GM12878 (cell line): ENCODE data around the gene RPL5. TPM values are rescaled to one million over a fixed set of nuclear protein-coding genes. Genes with fewer than 3 reads are reported as not detected.

Experiments used
- ATAC-seq: fragments of 200-7000 bp; cut with Tn5 transposase; 3 replicates; pipeline ENCODE4 v1.9.1; 2020; ENCODE audit warnings: mild to moderate bottlenecking, moderate library complexity
- BruUV-seq: library from RNA; stranded (reverse); fragments of 400-500 nt; replicated peaks from 2 replicates; lab custom pipeline; 2021; lab: Mats Ljungman, UMichigan
- CTCF ChIA-PET: fragments of 300-600 bp; sonication (Branson Sonifier 250); formaldehyde crosslinking; extraction: SDS; loops from one replicate; lab custom pipeline; 2021; ENCODE audit warnings: inconsistent platforms; lab: Yijun Ruan, JAX
- POLR2A ChIA-PET: fragments of 350-600 bp; formaldehyde crosslinking; extraction: SDS; loops from one replicate; lab custom pipeline; 2021; ENCODE audit warnings: inconsistent platforms; lab: Charles Lee
- RAD21 ChIA-PET: fragments of 300-600 bp; sonication (Branson Sonifier 250); formaldehyde crosslinking; loops from one replicate; lab custom pipeline; 2023; ENCODE audit warnings: antibody characterized with exemption; ENCODE audit not compliant: unreplicated experiment; lab: Charles Lee
- SMC1A ChIA-PET: fragments of 300-600 bp; sonication (Branson Sonifier 250); formaldehyde crosslinking; loops from one replicate; lab custom pipeline; 2023; ENCODE audit not compliant: unreplicated experiment, uncharacterized antibody; lab: Charles Lee
- DNase-seq: peaks from one replicate; pipeline ENCODE4 v3.0.0-alpha.2; 2011; ENCODE audit warnings: low read depth, low spot score
- FAIRE-seq: peaks from 3 replicates; lab custom pipeline; 2011; peaks lifted over from hg19 to GRCh38; lab: Jason Lieb, UNC
- H2AFZ ChIP-seq: 2 replicates; pipeline ENCODE4 v1.6.0; 2011; ENCODE audit warnings: low read depth, low read length, control low read depth; ENCODE audit not compliant: control insufficient read depth
- H3K27ac ChIP-seq: 2 replicates; pipeline ENCODE4 v1.5.1; 2011; ENCODE audit warnings: control low read depth; ENCODE audit not compliant: control insufficient read depth, insufficient read depth
- H3K27me3 ChIP-seq, 2 experiments: replicated peaks in 1 of 2; 2 replicates each; pipeline versions ENCODE4 v1.6.0 to v1.6.1; 2011; ENCODE audit warnings: low read length in 1 of 2; ENCODE audit not compliant: control insufficient read depth in 2 of 2, insufficient read depth in 2 of 2
- H3K36me3 ChIP-seq, 2 experiments: 2 replicates each; pipeline ENCODE4 v1.5.1; 2011; ENCODE audit warnings: low read length in 1 of 2; ENCODE audit not compliant: control insufficient read depth in 2 of 2, insufficient read depth in 2 of 2
- H3K4me1 ChIP-seq: 2 replicates; pipeline ENCODE4 v1.6.1; 2011; ENCODE audit warnings: mild to moderate bottlenecking, low read length, moderate library complexity, mixed read lengths; ENCODE audit not compliant: control insufficient read depth, insufficient read depth
- H3K4me2 ChIP-seq: 2 replicates; pipeline ENCODE4 v1.6.0; 2011; ENCODE audit warnings: control low read depth; ENCODE audit not compliant: control insufficient read depth, insufficient read depth
- H3K4me3 ChIP-seq: fragments of 200-600 bp; sonication (generic); 2 replicates; pipeline ENCODE4 v1.5.1; 2016
- H3K79me2 ChIP-seq: 2 replicates; pipeline ENCODE4 v1.6.0; 2011; ENCODE audit warnings: low read length; ENCODE audit not compliant: control insufficient read depth, insufficient read depth
- H3K9ac ChIP-seq: 2 replicates; pipeline ENCODE4 v1.8.0; 2011; ENCODE audit warnings: low read length, control low read depth, mixed read lengths; ENCODE audit not compliant: control insufficient read depth, insufficient read depth
- H3K9me3 ChIP-seq: replicated peaks from 3 replicates; pipeline ENCODE4 v1.5.1; 2011; ENCODE audit warnings: mild to moderate bottlenecking, low read length; ENCODE audit not compliant: control insufficient read depth, insufficient read depth
- H4K20me1 ChIP-seq: 2 replicates; pipeline ENCODE4 v1.6.0; 2011; ENCODE audit not compliant: control insufficient read depth, insufficient read depth
- BCL11A ChIP-seq: IDR thresholded peaks from 2 replicates; pipeline ENCODE4 v1.6.1; 2011; ENCODE audit warnings: low read depth, low read length
- BMI1 ChIP-seq: fragments of 450-650 bp; IDR thresholded peaks from 2 replicates; pipeline ENCODE4 v1.6.1; 2016; ENCODE audit warnings: mild to moderate bottlenecking, moderate library complexity, borderline replicate concordance
- CEBPB ChIP-seq, 2 experiments: fragments of 150-350 bp in 1 of 2; IDR thresholded peaks; 2 replicates each; pipeline ENCODE4 v1.6.1; 2012 to 2014; ENCODE audit warnings: low read depth in 2 of 2, low read length in 2 of 2, borderline replicate concordance in 1 of 2, inconsistent platforms in 1 of 2
- CHD2 ChIP-seq: IDR thresholded peaks from 2 replicates; pipeline ENCODE4 v1.6.1; 2011; ENCODE audit warnings: low read depth, low read length, improper control_type of control experiment, borderline replicate concordance
- EED ChIP-seq: sonication (generic); IDR thresholded peaks from 2 replicates; pipeline ENCODE4 v1.6.1; 2016; ENCODE audit warnings: antibody characterized with exemption, low read depth
- MEF2A ChIP-seq: IDR thresholded peaks from 2 replicates; pipeline ENCODE4 v1.6.1; 2011; ENCODE audit warnings: low read depth, mild to moderate bottlenecking, low read length, moderate library complexity; ENCODE audit not compliant: insufficient read depth
- NFIC ChIP-seq: IDR thresholded peaks from 2 replicates; pipeline ENCODE4 v1.6.1; 2012; ENCODE audit warnings: low read depth, mild to moderate bottlenecking, inconsistent platforms, low read length, moderate library complexity
- PAX8 ChIP-seq: fragments of 450-650 bp; IDR thresholded peaks from 2 replicates; pipeline ENCODE4 v1.6.1; 2017; ENCODE audit warnings: mild to moderate bottlenecking, moderate library complexity
- POLR2A ChIP-seq: IDR thresholded peaks from 2 replicates; pipeline ENCODE4 v1.6.1; 2011; ENCODE audit warnings: low read depth, mild to moderate bottlenecking, low read length
- POLR2AphosphoS2 ChIP-seq: IDR thresholded peaks from 2 replicates; pipeline ENCODE4 v1.6.1; 2011; ENCODE audit warnings: low read depth, mild to moderate bottlenecking, low read length, improper control_type of control experiment, moderate library complexity
- RCOR1 ChIP-seq: conservative IDR thresholded peaks from 2 replicates; pipeline ENCODE4 v1.6.1; 2012; ENCODE audit warnings: low read depth, low read length, improper control_type of control experiment
- RELA ChIP-seq: fragments of 450-650 bp; IDR thresholded peaks from 2 replicates; pipeline ENCODE4 v1.8.0; 2014; ENCODE audit warnings: borderline replicate concordance; ENCODE audit not compliant: partially characterized antibody
- SMAD1 ChIP-seq: fragments of 450-650 bp; IDR thresholded peaks from 2 replicates; pipeline ENCODE4 v1.6.1; 2018; ENCODE audit warnings: mild to moderate bottlenecking, low read depth; ENCODE audit not compliant: partially characterized antibody
- SMARCA5 ChIP-seq: fragments of 450-650 bp; IDR thresholded peaks from 2 replicates; pipeline ENCODE4 v1.6.1; 2017; ENCODE audit warnings: mild to moderate bottlenecking
- SUZ12 ChIP-seq: fragments of 200-600 bp; sonication (generic); IDR thresholded peaks from one replicate; pipeline ENCODE4 v1.6.1; 2018; ENCODE audit warnings: antibody characterized with exemption, mild to moderate bottlenecking; ENCODE audit not compliant: unreplicated experiment
- TAF1 ChIP-seq: IDR thresholded peaks from 2 replicates; pipeline ENCODE4 v1.6.1; 2011; ENCODE audit warnings: mild to moderate bottlenecking, low read depth, low read length, borderline replicate concordance
- TARDBP ChIP-seq: IDR thresholded peaks from 2 replicates; pipeline ENCODE4 v1.6.1; 2016; ENCODE audit warnings: borderline replicate concordance
- ZNF217 ChIP-seq: fragments of 450-650 bp; IDR thresholded peaks from 2 replicates; pipeline ENCODE4 v1.6.1; 2017; ENCODE audit warnings: antibody characterized with exemption, mild to moderate bottlenecking
- WGBS: methylation state at CpG from one replicate; pipeline ENCODE4 v1.1.6; 2016; ENCODE audit warnings: low lambda C conversion rate; ENCODE audit not compliant: insufficient replicate concordance, insufficient coverage; ENCODE audit errors: missing lambda C conversion rate; 5-methylcytosine and 5-hydroxymethylcytosine counted together
- in situ Hi-C: fragments of 300-500 bp; cut with MboI; formaldehyde crosslinking; loops from 9 replicates; pipeline ENCODE4 v1.14.3; 2018; ENCODE audit warnings: mixed read lengths
- intact Hi-C: fragments of 100-400 bp; cut with micrococcal nuclease; formaldehyde crosslinking; loops from one replicate; pipeline ENCODE4 v1.14.2; 2022; ENCODE audit not compliant: unreplicated experiment
- polyA plus RNA-seq, 11 experiments: library from polyadenylated mRNA; depleted of rRNA in 4 of 11; unstranded in 6 of 11; stranded (reverse) in 5 of 11; fragments of >200 nt; fragmentation: Nextera tagmentation in 4 of 11; fragmentation: Illumina TruSeq in 1 of 11; extraction: Ambion mirVana in 4 of 11; extraction: Trizol in 1 of 11; gene quantifications; 1 replicate in 1 of 11; 2 replicates in 10 of 11; pipeline versions ENCODE4 v1.2.1 to v1.2.3, GENCODE V29; 2011 to 2016; ENCODE audit warnings: inconsistent platforms in 2 of 11, missing spikeins in 2 of 11, low read depth in 1 of 11
- total RNA-seq, 4 experiments: library from RNA; depleted of rRNA in 3 of 4; stranded (reverse); fragments of >200 nt in 3 of 4; fragmentation: Illumina TruSeq in 1 of 4; extraction: Trizol in 1 of 4; gene quantifications; 2 replicates each; pipeline versions ENCODE4 v1.2.1 to v1.2.3, GENCODE V29; 2013 to 2021
- TF ChIP-seq, protein P1 (sequence below): fragments of 450-650 bp; IDR thresholded peaks from 2 replicates; pipeline ENCODE4 v1.6.1; 2017; ENCODE audit warnings: borderline replicate concordance

The RPL5 gene
- total and polyA plus RNA-seq, 10 of the 15 experiments (the other 5 are each of a cell fraction or from before 2014, with no cell fraction given), result 1,685 to 6,047 (median 2,601) TPM

DNA sequence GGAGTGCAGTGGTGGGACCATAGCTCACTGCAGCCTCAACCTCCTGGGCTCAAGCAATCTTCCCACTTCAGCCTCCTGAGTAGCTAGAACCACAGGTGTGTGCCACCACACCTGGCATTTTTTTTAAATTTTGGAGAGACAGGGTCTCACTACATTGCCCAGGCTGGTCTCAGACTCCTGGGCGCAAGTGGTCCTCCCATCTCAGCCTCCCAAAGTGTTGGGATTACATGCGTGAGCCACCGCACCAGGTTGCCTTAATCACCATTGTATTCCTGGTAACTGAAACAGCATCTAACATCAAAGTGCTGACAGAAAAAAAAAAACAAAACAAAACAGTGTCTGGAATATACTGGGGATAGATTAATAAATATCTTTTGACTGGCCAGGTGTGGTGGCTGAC, 18.2 kb downstream of the RPL5 start:
- Histone ChIP-seq H3K27ac (no peak overlapping the region), H3K79me2 (no peaks in the 10 kb centered on the region), H3K9me3 (no peaks in the 10 kb centered on the region), H3K27me3 (no peaks in the 10 kb centered on the region), H3K9ac (no peak overlapping the region), H4K20me1 (no peaks in the 10 kb centered on the region), H3K36me3 (peaks cover 0 to 5% of the 10 kb centered on the region in 2 experiments; a peak in 3 of 4 replicates), H2AFZ (no peak overlapping the region), H3K4me1 (peaks cover 6% of the 10 kb centered on the region), H3K4me2 (no peak overlapping the region), H3K4me3 (no peak overlapping the region)
- intact Hi-C loops, result no loop called here
- DNase-seq, result no peak
- POLR2A ChIA-PET, result interaction anchor here (0.7 kb wide), 1 partner anchor 10 kb away, joined by 3 read pairs; no protein-coding TSS in a partner anchor
- RAD21 ChIA-PET, result no interaction called here
- SMC1A ChIA-PET, result interaction anchor here (1.0 to 3.9 kb wide), 3 partner anchors 9 to 144 kb away, joined by 3 to 14 read pairs (median 5); no protein-coding TSS in a partner anchor
- TF ChIP-seq NFIC (no peak), TAF1 (no peak)
- no peak for ATAC-seq
- no peak for FAIRE-seq
- 100% methylated on average over 3 of the region's 3 CpGs for WGBS
- BruUV-seq, result no TSS peak
- in situ Hi-C loops, result no loop called here
- CTCF ChIA-PET, result interaction anchor here (1.3 to 1.7 kb wide), 2 partner anchors 172 to 211 kb away, joined by 3 read pairs; no protein-coding TSS in a partner anchor

DNA sequence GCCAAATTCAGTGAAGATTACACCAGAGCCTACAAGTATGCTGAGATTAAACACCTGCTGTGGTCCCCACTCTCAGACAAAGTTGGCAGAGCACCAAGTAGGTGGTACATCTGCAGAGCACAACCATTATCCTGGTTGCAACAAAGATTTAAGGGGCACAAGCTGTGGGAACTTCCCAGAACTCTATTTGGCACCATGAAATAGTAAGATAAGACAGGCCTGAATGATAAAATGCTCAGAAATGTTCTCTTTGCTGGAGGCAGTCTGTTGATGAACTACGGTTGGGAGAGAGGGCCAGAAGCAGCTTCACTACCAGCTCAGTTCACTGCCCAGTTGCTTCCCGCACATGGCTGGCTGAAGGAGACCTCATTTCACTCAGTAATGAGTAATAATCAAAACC, 19.9 kb downstream of the RPL5 start:
- H3K27me3 ChIP-seq, result no peaks in the 10 kb centered on the region
- H2AFZ ChIP-seq, result no peak overlapping the region
- SMC1A ChIA-PET, result interaction anchor here (1.8 kb wide), 1 partner anchor 142 kb away, joined by 5 read pairs; no protein-coding TSS in a partner anchor
- WGBS, result 95% methylated on average over 2 of the region's 2 CpGs
- RAD21 ChIA-PET, result no interaction called here
- intact Hi-C loops, result loop anchor here (2.0 kb wide), 1 partner anchor 19 kb away; the partner anchor contains the start of gene RPL5
- H3K36me3 ChIP-seq, result peaks cover 0 to 5% of the 10 kb centered on the region in 2 experiments; a peak in 3 of 4 replicates
- H3K4me1 ChIP-seq, result peaks cover 6% of the 10 kb centered on the region
- CTCF ChIA-PET, result interaction anchor here (1.1 to 1.5 kb wide), 3 partner anchors 20 to 142 kb away, joined by 3 to 5 read pairs (median 4); partner anchors contain the start of genes DIPK1A and RPL5
- no peaks in the 10 kb centered on the region; the same call in 2 of the 3 replicates for H3K9me3 ChIP-seq
- DNase-seq, result no peak
- no peak overlapping the region for H3K4me2 ChIP-seq
- ATAC-seq, result no peak
- H4K20me1 ChIP-seq, result no peaks in the 10 kb centered on the region
- H3K79me2 ChIP-seq, result no peaks in the 10 kb centered on the region
- H3K4me3 ChIP-seq, result no peak overlapping the region
- H3K9ac ChIP-seq, result no peak overlapping the region
- no peak overlapping the region for H3K27ac ChIP-seq
- no TSS peak for BruUV-seq
- no peak for FAIRE-seq
- in situ Hi-C loops, result no loop called here
- POLR2A ChIA-PET, result no interaction called here
- TF ChIP-seq RCOR1, result no peak
- TF ChIP-seq ZNF217, result no peak
- no peak for TF ChIP-seq SMARCA5
- TF ChIP-seq CEBPB (IDR thresholded peaks at IDR 0.05; ENCODE audit: borderline replicate concordance in 1 of 2, low read depth in 2 of 2, low read length in 2 of 2), result no peak
- no peak for TF ChIP-seq POLR2A
- TF ChIP-seq EED, result no peak
- no peak for TF ChIP-seq BMI1
- TF ChIP-seq, protein P1, sequence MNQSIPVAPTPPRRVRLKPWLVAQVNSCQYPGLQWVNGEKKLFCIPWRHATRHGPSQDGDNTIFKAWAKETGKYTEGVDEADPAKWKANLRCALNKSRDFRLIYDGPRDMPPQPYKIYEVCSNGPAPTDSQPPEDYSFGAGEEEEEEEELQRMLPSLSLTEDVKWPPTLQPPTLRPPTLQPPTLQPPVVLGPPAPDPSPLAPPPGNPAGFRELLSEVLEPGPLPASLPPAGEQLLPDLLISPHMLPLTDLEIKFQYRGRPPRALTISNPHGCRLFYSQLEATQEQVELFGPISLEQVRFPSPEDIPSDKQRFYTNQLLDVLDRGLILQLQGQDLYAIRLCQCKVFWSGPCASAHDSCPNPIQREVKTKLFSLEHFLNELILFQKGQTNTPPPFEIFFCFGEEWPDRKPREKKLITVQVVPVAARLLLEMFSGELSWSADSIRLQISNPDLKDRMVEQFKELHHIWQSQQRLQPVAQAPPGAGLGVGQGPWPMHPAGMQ, result no peak
- TF ChIP-seq MEF2A, result no peak
- TF ChIP-seq TARDBP, result no peak
- TF ChIP-seq SUZ12, result no peak
- TF ChIP-seq POLR2AphosphoS2, result no peak
- TF ChIP-seq CHD2, result no peak
- no peak for TF ChIP-seq RELA
- no peak for TF ChIP-seq BCL11A
- no peak for TF ChIP-seq SMAD1
- TF ChIP-seq PAX8, result no peak
